Neural cell (in vitro differentiated cells): ENCODE data around the gene MEOX1.

Experiments used
- CTCF ChIP-seq: fragments of 450-650 bp; IDR thresholded peaks from 2 replicates; pipeline ENCODE4 v1.5.1; 2014; ENCODE audit warnings: antibody characterized with exemption, mild to moderate bottlenecking, moderate library complexity; ENCODE audit not compliant: poor library complexity, severe bottlenecking
- EP300 ChIP-seq: fragments of 450-650 bp; conservative IDR thresholded peaks from 2 replicates; pipeline ENCODE4 v1.6.1; 2014; ENCODE audit warnings: antibody characterized with exemption, mild to moderate bottlenecking, moderate library complexity; ENCODE audit not compliant: poor library complexity, severe bottlenecking
- EZH2 ChIP-seq: fragments of 200-600, 300-800 bp; shearing (Covaris generic), sonication (generic); IDR thresholded peaks from 2 replicates; pipeline ENCODE4 v1.6.1; 2014; ENCODE audit warnings: antibody characterized with exemption, low read length, borderline replicate concordance, mild to moderate bottlenecking; ENCODE audit not compliant: insufficient read depth, poor library complexity, severe bottlenecking
- MXI1 ChIP-seq: fragments of 450-650 bp; conservative IDR thresholded peaks from 2 replicates; pipeline ENCODE4 v1.6.1; 2014; ENCODE audit warnings: antibody characterized with exemption, mild to moderate bottlenecking; ENCODE audit not compliant: poor library complexity, severe bottlenecking
- POLR2AphosphoS5 ChIP-seq: IDR thresholded peaks from 2 replicates; pipeline ENCODE4 v1.6.1; 2012
- REST ChIP-seq: IDR thresholded peaks from 2 replicates; pipeline ENCODE4 v1.6.1; 2012; ENCODE audit warnings: borderline replicate concordance
- TAF1 ChIP-seq: IDR thresholded peaks from 2 replicates; pipeline ENCODE4 v1.6.1; 2012; ENCODE audit warnings: low read depth

GRCh38 chr17:43632221-43632620 is 29.5 kb downstream of the MEOX1 start:
- TF ChIP-seq CTCF (no peak), POLR2AphosphoS5 (no peak), TAF1 (no peak), REST (no peak), EP300 (no peak), EZH2 (no peak), MXI1 (no peak)
